H9 (cell line): Measurements from ENCODE around the gene PIPOX. TPM values are rescaled to one million over a fixed set of nuclear protein-coding genes. Genes with fewer than 3 reads are reported as not detected.

Experiments used
- DNase-seq: peaks from one replicate; pipeline ENCODE4 v3.0.0-alpha.2; 2017
- H2AFZ ChIP-seq: one replicate; pipeline ENCODE4 v1.6.1; 2013; ENCODE audit warnings: mild to moderate bottlenecking, low read length, control low read depth, moderate library complexity
- H2AK5ac ChIP-seq: 2 replicates; pipeline ENCODE4 v1.6.1; 2013; ENCODE audit warnings: low read length, control low read depth, mixed read lengths; ENCODE audit not compliant: insufficient read length
- H2BK120ac ChIP-seq: one replicate; pipeline ENCODE4 v1.6.1; 2013; ENCODE audit warnings: low read depth, mild to moderate bottlenecking, low read length, control low read depth, inconsistent platforms; ENCODE audit not compliant: poor library complexity, severe bottlenecking
- H2BK12ac ChIP-seq: 2 replicates; pipeline ENCODE4 v1.6.1; 2013; ENCODE audit warnings: low read length, control low read depth, mixed read lengths, low read depth; ENCODE audit not compliant: insufficient read length
- H2BK15ac ChIP-seq: 2 replicates; pipeline ENCODE4 v1.6.1; 2013; ENCODE audit warnings: low read depth, low read length, control low read depth
- H2BK20ac ChIP-seq: one replicate; pipeline ENCODE4 v1.6.1; 2013; ENCODE audit warnings: low read depth, mild to moderate bottlenecking, low read length, control low read depth, inconsistent platforms; ENCODE audit not compliant: poor library complexity, severe bottlenecking
- H2BK5ac ChIP-seq: 2 replicates; pipeline ENCODE4 v1.6.1; 2013; ENCODE audit warnings: low read length, control low read depth, mixed read lengths; ENCODE audit not compliant: insufficient read length
- H3K14ac ChIP-seq: 2 replicates; pipeline ENCODE4 v1.6.1; 2013; ENCODE audit warnings: low read length, control low read depth; ENCODE audit not compliant: insufficient read depth
- H3K18ac ChIP-seq: 2 replicates; pipeline ENCODE4 v1.6.1; 2013; ENCODE audit warnings: low read depth, mild to moderate bottlenecking, mixed read lengths, low read length, control low read depth; ENCODE audit not compliant: insufficient read length
- H3K23ac ChIP-seq: 2 replicates; pipeline ENCODE4 v1.6.1; 2013; ENCODE audit warnings: low read length, control low read depth, mixed read lengths, low read depth; ENCODE audit not compliant: insufficient read length
- H3K23me2 ChIP-seq: 2 replicates; pipeline ENCODE4 v1.6.1; 2013; ENCODE audit warnings: low read depth, mild to moderate bottlenecking, mixed read lengths, low read length, control low read depth; ENCODE audit not compliant: insufficient read length, poor library complexity, severe bottlenecking
- H3K27ac ChIP-seq: 2 replicates; pipeline ENCODE4 v1.5.1; 2013; ENCODE audit warnings: low read length, control low read depth, mixed read lengths, low read depth; ENCODE audit not compliant: insufficient read length
- H3K27me3 ChIP-seq: 2 replicates; pipeline ENCODE4 v1.6.1; 2013; ENCODE audit warnings: low read length, control low read depth, inconsistent platforms; ENCODE audit not compliant: insufficient read depth
- H3K4ac ChIP-seq: 2 replicates; pipeline ENCODE4 v1.6.1; 2013; ENCODE audit warnings: low read depth, mild to moderate bottlenecking, control low read depth, inconsistent platforms, low read length, moderate library complexity
- H3K4me1 ChIP-seq: 2 replicates; pipeline ENCODE4 v1.6.1; 2013; ENCODE audit warnings: low read length, control low read depth, inconsistent platforms; ENCODE audit not compliant: insufficient read depth
- H3K4me2 ChIP-seq: 2 replicates; pipeline ENCODE4 v1.6.1; 2013; ENCODE audit warnings: low read length, control low read depth, mixed read lengths; ENCODE audit not compliant: insufficient read length, insufficient read depth
- H3K56ac ChIP-seq: 2 replicates; pipeline ENCODE4 v1.6.1; 2013; ENCODE audit warnings: low read depth, mild to moderate bottlenecking, mixed read lengths, low read length, control low read depth; ENCODE audit not compliant: insufficient read length
- H3K79me1 ChIP-seq: 2 replicates; pipeline ENCODE4 v1.6.1; 2013; ENCODE audit warnings: low read depth, mild to moderate bottlenecking, moderate library complexity, low read length, control low read depth, inconsistent platforms; ENCODE audit not compliant: insufficient read depth, poor library complexity, severe bottlenecking
- H3K79me2 ChIP-seq: 2 replicates; pipeline ENCODE4 v1.6.1; 2013; ENCODE audit warnings: low read length, control low read depth, inconsistent platforms; ENCODE audit not compliant: insufficient read depth
- H3K9ac ChIP-seq: 2 replicates; pipeline ENCODE4 v1.6.1; 2013; ENCODE audit warnings: low read length, control low read depth, mixed read lengths; ENCODE audit not compliant: insufficient read length; ENCODE audit errors: extremely low read depth
- H3K9me3 ChIP-seq: one replicate; pipeline ENCODE4 v1.6.1; 2013; ENCODE audit warnings: low read depth, low read length, inconsistent platforms; ENCODE audit not compliant: control insufficient read depth
- H3T11ph ChIP-seq: one replicate; pipeline ENCODE4 v1.6.1; 2013; ENCODE audit warnings: mild to moderate bottlenecking, low read length, control low read depth, inconsistent platforms
- H4K20me1 ChIP-seq: one replicate; pipeline ENCODE4 v1.6.1; 2013; ENCODE audit not compliant: control insufficient read depth, insufficient read length, insufficient read depth
- H4K5ac ChIP-seq: 2 replicates; pipeline ENCODE4 v1.6.1; 2013; ENCODE audit warnings: low read depth, mild to moderate bottlenecking, mixed read lengths, low read length, control low read depth; ENCODE audit not compliant: insufficient read length
- H4K8ac ChIP-seq: replicated peaks from 2 replicates; pipeline ENCODE4 v1.6.1; 2013; ENCODE audit warnings: low read length, control low read depth, mixed read lengths, low read depth; ENCODE audit not compliant: insufficient read length
- H4K91ac ChIP-seq: 2 replicates; pipeline ENCODE4 v1.6.1; 2013; ENCODE audit warnings: low read depth, mild to moderate bottlenecking, moderate library complexity, mixed read lengths, low read length, control low read depth; ENCODE audit not compliant: insufficient read length
- H3K27ac Mint-ChIP-seq, 3 experiments: 2 replicates in 2 of 3; 3 replicates in 1 of 3; pipeline ENCODE4 v1.8.0; 2020 to 2021; ENCODE audit warnings: mixed read lengths in 3 of 3, mild to moderate bottlenecking in 1 of 3, moderate library complexity in 1 of 3
- H3K27me3 Mint-ChIP-seq: 2 replicates; pipeline ENCODE4 v1.8.0; 2021; ENCODE audit warnings: low read depth, mild to moderate bottlenecking, moderate library complexity, mixed read lengths
- H3K36me3 Mint-ChIP-seq, 3 experiments: 2 replicates in 2 of 3; 3 replicates in 1 of 3; pipeline ENCODE4 v1.8.0; 2020 to 2021; ENCODE audit warnings: low read depth in 3 of 3, mixed read lengths in 3 of 3; ENCODE audit not compliant: insufficient read depth in 1 of 3
- H3K4me1 Mint-ChIP-seq, 2 experiments: 2 replicates each; pipeline ENCODE4 v1.8.0; 2020; ENCODE audit warnings: mixed read lengths in 2 of 2
- H3K4me3 Mint-ChIP-seq, 2 experiments: 2 replicates in 1 of 2; 3 replicates in 1 of 2; pipeline ENCODE4 v1.8.0; 2020 to 2021; ENCODE audit warnings: mild to moderate bottlenecking in 2 of 2, mixed read lengths in 2 of 2, moderate library complexity in 1 of 2
- H3K9me3 Mint-ChIP-seq, 2 experiments: 2 replicates in 1 of 2; 3 replicates in 1 of 2; pipeline ENCODE4 v1.8.0; 2020; ENCODE audit warnings: mild to moderate bottlenecking in 2 of 2, mixed read lengths in 2 of 2, moderate library complexity in 1 of 2
- WGBS: extraction: QIAGEN DNeasy Blood & Tissue Kit; methylation state at CpG from one replicate; pipeline ENCODE4 v1.1.7; 2013; ENCODE audit warnings: missing lambda C conversion rate, low lambda C conversion rate, mixed read lengths; ENCODE audit not compliant: insufficient read length; ENCODE audit errors: extremely low coverage; 5-methylcytosine and 5-hydroxymethylcytosine counted together
- total RNA-seq: library from RNA; stranded (reverse); gene quantifications from 2 replicates; pipeline ENCODE4 v1.2.1, GENCODE V29; 2021
- TF ChIP-seq, protein P1 (sequence below): fragments of 200-600 bp; sonication (generic); conservative IDR thresholded peaks from 3 replicates; pipeline ENCODE4 v1.8.0; 2021; ENCODE audit warnings: antibody characterized with exemption, mild to moderate bottlenecking

Gene PIPOX
- total RNA-seq, 1 experiment from 2014 or later, result 30.1 TPM

DNA sequence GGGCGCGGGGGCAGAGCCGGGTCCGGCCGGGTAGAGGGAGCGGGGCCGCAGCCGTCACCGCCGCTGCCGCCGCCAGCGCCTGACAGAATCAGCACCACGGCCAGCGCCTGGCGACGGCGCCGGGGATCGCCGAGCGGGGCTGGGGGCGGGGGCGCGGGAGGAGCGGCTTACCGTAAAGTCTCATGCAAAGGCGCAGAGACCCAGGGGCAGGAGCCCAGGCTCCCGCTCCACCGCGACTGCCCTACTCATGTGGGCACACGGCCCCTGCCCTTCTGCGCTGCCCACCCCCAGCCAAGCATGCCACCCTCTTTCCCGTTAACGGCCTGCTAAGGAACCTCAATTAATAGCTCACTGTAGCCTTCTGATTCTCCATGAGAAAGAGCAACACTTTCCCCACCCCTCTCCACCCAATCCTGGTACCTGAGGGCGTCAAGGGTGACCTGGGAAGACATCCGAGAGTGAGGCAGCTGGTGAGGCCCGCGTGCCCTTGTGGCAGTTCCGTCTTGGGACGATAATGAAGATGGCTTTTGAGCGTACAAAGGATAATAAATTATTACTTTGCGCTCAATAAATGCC lies 36.9 kb upstream of the PIPOX start, which contains the start of gene SEZ6:
Gene SEZ6 (minus strand): TSS at position 98 of the 576 bp plus-strand sequence. CDS start 164 bp downstream, outside the sequence.
- no peak within 1 kb of the TSS for H2BK12ac ChIP-seq
- H3K36me3 Mint-ChIP-seq, result no peaks in the 10 kb centered on the region; a peak in 1 of 7 replicates
- H2AFZ ChIP-seq, result no peak within 1 kb of the TSS
- no peaks in the 10 kb centered on the region; a peak in 1 of 5 replicates for H3K9me3 Mint-ChIP-seq
- H4K5ac ChIP-seq, result no peak within 1 kb of the TSS
- peaks cover 33% of the 10 kb centered on the region for H3K4me1 ChIP-seq
- DNase-seq, result peak; percentile 92
- H3T11ph ChIP-seq, result no peak within 1 kb of the TSS
- H2BK20ac ChIP-seq, result no peak within 1 kb of the TSS
- H3K4me3 Mint-ChIP-seq, result peak within 1 kb of the TSS; percentile 62 to 78
- H3K27me3 Mint-ChIP-seq, result peaks cover 47% of the 10 kb centered on the region
- H3K79me1 ChIP-seq, result no peaks in the 10 kb centered on the region
- H2AK5ac ChIP-seq, result no peak within 1 kb of the TSS
- no peak within 1 kb of the TSS; the same call in 1 of the 2 replicates for H3K14ac ChIP-seq
- no peak within 1 kb of the TSS for H2BK120ac ChIP-seq
- H3K23me2 ChIP-seq, result peaks cover 9% of the 10 kb centered on the region
- H3K23ac ChIP-seq, result no peak within 1 kb of the TSS
- H3K9ac ChIP-seq, result no peak within 1 kb of the TSS
- H3K4ac ChIP-seq, result no peak within 1 kb of the TSS
- no peak within 1 kb of the TSS for H3K18ac ChIP-seq
- H4K91ac ChIP-seq, result no peak within 1 kb of the TSS
- H2BK15ac ChIP-seq, result no peak within 1 kb of the TSS
- WGBS, result no CpG with 5 or more reads among the region's 43 CpGs
- no peaks in the 10 kb centered on the region for H3K9me3 ChIP-seq
- H3K4me2 ChIP-seq, result peak within 1 kb of the TSS; percentile 77
- H4K20me1 ChIP-seq, result no peaks in the 10 kb centered on the region
- H3K56ac ChIP-seq, result no peak within 1 kb of the TSS
- H4K8ac ChIP-seq, result no peak within 1 kb of the TSS
- H3K27ac ChIP-seq, result no peak within 1 kb of the TSS
- no peak within 1 kb of the TSS; a peak in 1 of 7 replicates for H3K27ac Mint-ChIP-seq
- H3K27me3 ChIP-seq, result peaks cover 10% of the 10 kb centered on the region; the same call in 1 of the 2 replicates
- H3K4me1 Mint-ChIP-seq, result peaks cover 75 to 76% of the 10 kb centered on the region in 2 experiments
- H3K79me2 ChIP-seq, result no peaks in the 10 kb centered on the region
- TF ChIP-seq, protein P1, sequence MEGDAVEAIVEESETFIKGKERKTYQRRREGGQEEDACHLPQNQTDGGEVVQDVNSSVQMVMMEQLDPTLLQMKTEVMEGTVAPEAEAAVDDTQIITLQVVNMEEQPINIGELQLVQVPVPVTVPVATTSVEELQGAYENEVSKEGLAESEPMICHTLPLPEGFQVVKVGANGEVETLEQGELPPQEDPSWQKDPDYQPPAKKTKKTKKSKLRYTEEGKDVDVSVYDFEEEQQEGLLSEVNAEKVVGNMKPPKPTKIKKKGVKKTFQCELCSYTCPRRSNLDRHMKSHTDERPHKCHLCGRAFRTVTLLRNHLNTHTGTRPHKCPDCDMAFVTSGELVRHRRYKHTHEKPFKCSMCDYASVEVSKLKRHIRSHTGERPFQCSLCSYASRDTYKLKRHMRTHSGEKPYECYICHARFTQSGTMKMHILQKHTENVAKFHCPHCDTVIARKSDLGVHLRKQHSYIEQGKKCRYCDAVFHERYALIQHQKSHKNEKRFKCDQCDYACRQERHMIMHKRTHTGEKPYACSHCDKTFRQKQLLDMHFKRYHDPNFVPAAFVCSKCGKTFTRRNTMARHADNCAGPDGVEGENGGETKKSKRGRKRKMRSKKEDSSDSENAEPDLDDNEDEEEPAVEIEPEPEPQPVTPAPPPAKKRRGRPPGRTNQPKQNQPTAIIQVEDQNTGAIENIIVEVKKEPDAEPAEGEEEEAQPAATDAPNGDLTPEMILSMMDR, result no peak
- no peak within 1 kb of the TSS for H2BK5ac ChIP-seq
